ENCODE data around the gene SIRT6.

GRCh38 chr19:4157164-4157563, 25.2 kb downstream of the SIRT6 start:
- no peak for TF ChIP-seq CTCF (optimal IDR thresholded peaks at IDR 0.05 in 1 of 3, IDR thresholded peaks at IDR 0.05 in 1 of 3, conservative IDR thresholded peaks at IDR 0.05 in 1 of 3; ENCODE audit: extremely low read depth in 1 of 3, insufficient read depth in 2 of 3, low read length in 3 of 3)
- no peak for TF ChIP-seq EZH2 (IDR thresholded peaks at IDR 0.05; ENCODE audit: low read length)

All from keratinocyte (primary cell).